ENCODE data around the gene FAM222A.

FAM222A gene

DNA sequence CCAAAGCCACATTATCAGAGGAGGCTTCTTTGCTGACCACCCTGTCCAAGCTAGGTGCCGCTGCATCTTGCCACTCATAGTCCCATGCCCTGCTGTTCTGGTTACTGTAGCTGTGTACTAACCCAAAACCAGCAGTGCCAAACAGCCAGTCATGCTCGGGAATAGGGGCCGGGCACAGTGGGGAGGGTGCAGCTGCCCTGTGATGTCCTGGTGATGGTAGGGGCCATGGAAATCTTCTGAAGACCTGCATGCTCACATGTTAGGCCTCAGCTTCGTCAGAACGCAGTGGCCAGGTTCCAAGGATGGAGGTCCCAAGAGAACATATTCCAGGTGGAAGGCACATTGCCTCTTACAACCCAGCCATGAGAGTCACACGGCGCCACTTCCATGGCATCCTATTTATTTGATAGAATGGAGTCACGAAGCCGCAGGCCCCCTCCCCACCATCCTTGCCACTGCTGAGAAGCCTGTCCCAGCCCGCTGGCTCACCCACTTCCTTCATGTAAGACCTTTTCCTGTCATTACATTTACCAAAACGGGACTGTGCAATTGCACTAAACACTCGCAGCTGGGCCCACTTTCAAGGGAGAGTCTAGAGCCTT is 48.5 kb downstream of the FAM222A start:
- no peak for DNase-seq

DNA sequence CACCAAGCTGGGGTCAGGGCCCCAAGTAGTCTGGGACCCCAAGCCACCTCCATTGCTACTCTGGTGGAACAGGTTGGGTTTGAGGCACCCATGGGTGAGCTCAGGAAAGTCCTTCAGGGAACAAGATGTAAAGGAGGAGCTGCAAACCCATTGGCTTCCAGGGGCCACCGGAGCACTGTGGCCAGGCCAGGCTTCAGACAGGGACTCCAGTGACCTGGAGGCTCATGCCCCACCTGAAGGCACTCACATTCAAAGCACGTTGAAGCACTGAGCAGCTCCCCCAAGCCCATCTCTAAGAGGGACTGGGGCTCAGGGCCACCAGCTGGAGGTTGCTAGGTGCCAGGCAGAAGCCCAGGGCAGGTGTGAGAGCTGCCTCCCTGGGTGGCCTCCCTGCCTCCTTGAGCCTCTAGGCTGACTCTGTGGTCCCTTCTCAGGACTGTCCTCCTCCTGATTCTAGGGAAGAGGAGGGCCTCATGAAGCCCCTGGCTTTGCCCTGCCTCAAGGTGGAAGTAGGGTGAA is 49.1 kb downstream of the FAM222A start:
- no peak for DNase-seq

DNA sequence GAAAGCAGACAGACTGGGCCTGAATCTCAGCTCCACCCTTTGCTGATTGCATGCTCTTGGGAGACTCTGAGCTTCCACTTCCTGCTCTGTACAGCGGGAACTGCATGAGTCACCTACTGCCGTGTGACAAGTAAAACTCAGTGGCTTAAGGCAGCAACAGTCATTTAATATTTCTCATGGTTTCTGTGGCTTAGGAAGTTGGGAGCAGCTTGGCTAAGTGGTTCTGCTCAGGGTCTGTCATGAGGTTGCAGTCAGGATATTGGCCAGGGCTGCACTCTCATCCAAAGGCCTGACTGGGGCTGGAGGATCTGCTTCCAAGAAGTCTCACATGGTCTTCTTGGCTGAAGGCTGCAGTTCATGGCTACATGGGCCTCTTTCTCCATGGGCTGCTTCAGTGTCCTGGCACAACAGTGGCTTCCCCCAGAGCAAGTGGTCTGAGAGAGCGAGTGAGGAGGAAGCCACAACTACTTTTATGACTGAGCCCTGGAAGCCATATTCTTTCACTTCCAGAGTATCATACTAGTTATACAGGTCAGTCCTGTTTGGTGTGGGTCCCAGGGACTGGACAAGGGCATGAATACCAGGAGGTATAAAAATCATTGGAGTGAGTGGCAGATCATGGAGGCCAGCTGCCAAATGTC is 49.7 kb downstream of the FAM222A start:
- DNase-seq: no peak

DNA sequence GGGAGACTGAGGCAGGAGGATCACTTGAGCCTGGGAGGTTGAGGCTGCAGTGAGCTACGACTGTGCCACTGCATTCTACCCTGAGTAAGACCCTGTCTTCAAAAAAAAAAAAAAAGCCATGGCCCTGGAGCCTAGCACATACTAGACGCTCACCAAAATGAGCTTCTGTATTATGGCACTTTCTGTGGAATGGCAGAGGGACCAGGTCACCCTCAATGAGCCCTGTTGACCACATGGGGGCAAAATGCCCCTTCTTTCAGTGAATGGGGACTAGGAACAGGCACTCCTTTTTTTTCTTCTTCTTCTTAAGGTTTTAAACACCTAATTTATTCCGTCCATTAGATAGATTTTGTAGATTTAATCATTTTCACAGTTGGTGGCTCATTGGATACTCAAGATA is 50.5 kb downstream of the FAM222A start:
- no peak for DNase-seq

DNA sequence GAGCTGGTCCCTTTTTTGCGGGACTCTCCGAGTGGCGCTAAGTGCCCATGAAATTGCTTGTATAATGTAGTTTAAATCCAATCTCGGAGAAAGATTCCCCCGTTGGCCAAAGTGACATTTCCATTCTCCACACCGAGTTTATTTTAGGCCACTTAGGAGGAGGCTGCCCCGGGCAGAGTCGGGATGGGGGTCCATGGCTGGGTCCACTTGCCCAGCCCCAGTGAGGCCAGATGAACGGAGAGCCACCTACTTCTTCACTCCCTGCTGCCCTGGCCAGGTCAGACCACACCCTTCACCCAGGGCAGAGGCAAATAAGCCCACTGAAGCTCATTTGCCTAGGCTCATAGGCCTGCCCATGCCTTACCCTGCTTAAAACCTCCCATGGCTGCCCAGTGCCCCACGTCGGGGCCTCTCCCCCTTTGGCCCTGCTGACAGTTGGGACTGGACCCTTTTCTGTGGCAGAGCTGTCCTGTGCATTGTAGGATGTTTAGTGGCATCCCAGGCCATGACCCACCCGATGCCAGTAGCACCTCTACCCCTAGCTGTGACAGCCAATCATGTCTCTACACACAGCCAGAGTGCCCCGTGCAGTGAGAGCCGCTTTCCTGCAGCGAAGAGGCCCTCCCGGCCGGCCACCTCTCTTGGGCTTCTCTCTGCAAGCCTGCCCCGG is 51.3 kb downstream of the FAM222A start:
- no peak for DNase-seq

DNA sequence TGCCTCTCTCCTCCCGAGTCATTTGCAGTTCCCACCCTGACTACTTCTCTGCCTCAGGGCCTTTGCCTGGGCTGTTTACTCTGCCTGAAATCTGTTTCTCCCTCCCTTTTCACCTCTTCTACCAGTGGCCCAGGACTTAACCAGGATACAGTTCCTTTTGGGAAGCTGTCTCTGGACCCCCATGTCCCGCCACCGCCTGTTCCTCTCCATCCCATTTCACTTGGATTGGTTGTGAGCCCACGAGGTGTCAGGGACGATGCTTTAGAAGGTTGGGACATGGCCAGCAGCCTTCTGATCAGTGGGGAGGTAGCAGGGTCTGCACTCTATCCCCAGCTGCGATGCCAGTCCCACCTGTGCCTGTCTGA is 51.8 kb downstream of the FAM222A start:
- no peak for DNase-seq

DNA sequence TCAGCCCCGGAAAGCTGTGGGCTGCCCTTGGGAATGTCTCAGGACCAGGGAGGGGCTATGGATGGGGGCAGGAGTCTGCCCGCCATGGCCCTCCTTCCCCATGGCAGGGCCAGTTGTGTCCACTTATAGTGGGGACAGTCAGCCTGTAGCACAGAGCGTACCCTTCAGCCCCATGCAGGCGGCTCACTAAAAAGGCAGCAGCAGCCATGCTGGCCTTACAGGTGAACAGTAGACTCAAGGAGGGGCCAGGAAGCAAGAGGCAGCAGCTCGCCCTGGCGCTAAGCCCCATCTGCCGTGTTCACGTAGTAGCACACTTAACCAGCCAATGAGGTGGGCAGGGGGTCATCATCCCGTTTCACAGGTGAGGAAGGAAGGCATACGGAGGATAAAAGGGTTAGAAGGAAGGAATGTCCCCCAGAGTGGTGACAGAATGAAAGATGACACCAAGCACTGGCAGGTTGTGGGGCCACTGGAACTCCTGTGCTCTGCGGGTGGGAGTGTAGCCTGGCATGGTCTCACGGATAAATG is 52.7 kb downstream of the FAM222A start:
- no peak for DNase-seq

DNA sequence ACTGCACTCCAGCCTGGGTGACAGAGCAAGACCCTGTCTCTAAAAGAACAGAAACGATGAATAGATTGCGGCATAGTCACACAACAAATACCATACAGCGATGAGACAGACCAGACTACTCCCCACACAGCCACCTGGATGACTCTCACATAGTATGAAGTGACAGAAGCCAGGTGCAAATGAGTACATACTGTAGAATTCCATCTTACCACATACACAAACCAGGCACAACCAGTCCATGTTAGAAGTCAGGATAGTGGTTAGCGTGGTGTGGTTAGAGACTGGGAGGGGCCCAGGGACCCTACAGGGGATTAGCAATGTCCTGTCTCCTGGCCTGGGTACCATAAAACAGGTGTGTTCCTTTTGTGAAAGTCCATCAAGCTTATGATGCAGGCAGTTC is 53.8 kb downstream of the FAM222A start:
- DNase-seq: no peak

DNA sequence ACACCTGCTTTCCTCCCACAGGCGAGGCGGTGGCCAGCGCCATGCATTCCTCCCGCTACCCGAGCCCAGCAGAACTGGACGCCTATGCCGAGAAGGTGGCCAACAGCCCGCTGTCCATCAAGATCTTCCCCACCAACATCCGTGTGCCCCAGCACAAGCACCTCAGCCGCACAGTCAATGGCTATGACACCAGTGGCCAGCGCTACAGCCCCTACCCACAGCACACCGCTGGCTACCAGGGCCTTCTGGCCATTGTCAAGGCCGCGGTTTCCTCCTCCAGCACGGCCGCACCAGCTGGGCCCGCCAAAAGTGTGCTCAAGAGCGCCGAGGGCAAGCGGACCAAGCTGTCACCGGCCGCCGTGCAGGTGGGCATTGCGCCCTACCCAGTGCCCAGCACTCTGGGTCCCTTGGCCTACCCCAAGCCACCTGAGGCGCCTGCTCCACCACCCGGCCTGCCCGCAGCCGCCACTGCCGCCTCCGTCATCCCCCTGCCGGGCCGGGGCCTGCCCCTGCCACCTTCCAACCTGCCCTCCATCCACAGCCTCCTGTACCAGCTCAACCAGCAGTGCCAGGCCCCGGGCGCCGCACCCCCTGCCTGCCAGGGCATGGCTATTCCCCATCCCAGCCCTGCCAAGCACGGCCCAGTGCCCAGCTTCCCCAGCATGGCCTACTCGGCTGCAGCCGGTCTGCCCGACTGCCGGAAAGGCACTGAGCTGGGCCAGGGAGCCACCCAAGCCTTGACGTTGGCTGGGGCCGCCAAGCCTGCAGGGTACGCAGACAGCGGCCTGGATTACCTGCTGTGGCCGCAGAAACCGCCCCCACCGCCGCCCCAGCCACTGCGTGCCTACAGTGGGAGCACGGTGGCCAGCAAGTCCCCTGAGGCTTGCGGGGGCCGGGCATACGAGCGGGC is 54.6 kb downstream of the FAM222A start:
- no peak for DNase-seq

DNA sequence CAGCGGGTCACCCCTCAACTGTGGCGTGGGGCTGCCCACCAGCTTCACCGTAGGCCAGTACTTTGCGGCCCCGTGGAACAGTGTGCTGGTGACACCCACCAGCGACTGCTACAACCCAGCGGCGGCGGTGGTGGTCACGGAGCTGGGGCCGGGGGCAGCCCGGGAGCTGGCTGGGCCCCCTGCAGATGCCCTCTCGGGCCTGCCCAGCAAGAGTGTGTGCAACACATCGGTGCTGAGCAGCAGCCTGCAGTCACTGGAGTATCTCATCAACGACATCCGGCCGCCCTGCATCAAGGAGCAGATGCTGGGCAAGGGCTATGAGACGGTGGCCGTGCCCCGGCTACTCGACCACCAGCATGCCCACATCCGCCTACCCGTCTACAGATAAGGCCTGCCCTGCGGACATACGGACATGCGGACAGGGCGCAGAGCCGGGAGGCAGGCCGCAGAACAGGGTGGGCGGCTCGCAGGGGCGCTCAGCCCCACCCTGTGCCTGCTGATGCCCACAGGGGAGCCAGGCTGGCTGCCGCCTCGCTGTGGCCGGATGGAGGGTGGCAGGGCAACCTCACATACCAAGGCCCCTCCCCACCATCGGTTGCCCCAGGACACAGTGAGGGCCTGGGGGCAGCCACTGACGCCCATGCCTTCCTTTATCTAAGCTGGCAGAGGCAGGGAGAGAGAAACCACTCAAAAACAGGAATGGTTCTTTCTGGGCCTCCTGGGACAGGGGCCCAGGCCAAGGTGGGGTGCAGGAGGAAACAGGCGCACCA is 55.5 kb downstream of the FAM222A start:
- no peak for DNase-seq

DNA sequence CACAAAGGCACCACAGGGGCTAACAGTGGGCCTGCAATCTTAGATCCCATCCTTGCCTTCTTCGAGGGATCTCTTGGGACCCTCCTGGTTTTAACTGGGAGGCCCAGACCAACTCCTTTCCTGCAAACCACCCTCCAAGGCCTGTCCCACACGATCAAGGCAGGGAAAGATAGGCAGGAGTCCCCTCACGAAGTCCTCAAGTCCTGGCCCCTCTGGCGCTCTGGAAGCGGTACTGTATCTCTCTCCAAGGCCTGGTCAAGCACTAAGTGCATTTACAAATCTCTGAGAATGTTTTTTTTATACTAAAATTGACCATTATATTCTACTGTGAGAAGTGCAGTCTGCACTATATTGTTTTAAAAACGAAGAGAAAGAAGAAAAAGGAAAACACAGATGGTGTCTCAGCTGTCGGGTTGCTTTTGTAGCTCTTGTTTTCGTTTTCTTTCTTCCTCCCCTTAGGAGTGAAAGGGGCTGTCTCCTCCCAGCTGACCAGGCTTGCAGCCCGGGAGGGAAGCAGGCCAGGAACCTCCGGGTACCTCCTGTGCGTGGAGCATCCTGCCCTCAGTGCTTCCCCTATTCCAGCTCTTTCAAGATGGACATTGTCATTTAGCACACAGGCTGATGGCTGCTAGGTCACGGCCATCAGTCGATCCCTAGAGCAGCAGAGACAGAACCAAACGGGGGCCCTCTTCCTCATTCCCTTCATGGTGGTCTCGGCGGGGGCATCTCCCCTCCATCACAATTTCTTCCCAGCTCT is 56.7 kb downstream of the FAM222A start:
- no peak for DNase-seq

DNA sequence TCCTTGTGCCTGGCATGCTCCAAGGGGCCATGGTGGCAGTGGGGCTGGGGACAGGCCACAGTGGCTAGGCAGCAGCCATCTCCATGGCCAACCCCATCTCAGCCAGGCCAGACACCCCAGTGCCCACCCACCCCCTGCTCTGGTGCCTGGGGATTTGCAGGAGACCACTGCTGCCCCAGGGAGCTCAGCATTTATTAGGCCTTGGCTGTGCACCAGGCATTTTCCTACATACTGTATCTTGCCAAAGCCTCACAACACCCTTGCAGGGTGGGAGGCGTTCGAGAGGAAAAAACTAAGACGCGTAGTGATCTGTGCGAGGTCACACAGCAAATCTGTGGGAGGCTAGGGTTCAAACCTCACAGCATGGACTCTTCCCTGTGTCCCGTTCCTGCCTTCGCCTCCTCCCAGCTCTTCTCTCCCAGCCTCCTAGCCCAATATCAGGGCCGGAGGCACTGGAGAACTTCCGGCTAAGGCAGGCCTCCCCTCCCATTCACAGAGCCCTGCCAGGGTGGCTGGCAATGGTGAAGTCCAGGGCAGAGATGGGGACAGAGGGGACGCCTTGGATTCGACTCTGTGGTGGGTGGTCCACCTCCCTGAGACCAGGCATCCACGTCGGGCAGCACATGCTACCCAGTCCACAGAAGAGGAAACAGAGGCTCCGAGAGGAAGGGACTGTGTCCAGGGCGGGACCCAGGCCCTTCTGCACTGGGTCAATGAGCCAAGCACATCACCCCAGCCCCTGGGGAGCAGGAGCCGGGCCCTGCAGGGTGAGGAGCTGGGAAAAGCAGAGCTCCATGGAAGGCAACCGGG is 57.4 kb downstream of the FAM222A start:
- no peak for DNase-seq

DNA sequence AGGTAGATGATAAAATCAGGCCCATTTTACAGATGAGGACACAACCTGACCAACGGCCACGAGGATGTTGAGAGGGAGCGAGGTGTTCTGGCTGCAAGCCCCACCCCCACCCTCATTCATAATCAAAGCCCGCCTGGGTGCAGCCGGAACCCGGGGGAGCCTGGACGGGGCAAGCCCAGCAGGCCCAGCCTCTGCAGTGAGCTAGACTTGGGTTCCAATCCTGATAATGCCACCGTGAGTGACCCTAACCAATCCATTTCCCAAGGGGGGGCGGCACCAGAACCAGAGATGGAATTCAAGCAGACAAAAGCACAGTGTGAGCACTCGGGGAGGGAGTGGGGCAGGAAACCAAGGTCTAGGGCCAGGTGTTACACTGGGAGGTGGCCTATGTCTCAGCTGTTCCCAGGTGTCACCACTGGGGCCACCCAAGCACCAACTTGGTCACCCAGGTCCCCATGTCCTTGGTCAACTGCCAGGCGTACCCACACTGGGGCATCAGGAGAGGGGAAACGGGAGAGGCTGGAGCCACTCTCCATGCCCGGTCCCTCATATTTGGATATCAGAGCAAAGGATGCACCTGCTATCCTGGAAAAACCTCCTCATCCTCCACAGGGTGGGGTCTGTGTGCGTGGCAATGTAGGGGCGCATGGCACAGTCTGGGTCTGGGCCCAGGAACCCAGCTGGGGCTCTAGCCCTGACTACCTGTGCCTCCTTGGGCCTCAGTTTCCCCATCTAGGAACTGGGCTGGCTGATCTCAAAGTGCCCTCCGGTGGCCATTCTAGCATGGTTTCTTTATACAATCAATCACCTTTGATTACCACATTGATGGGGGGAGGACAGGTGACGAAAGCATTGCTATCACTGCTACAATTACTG is 58.4 kb downstream of the FAM222A start:
- no peak for DNase-seq

DNA sequence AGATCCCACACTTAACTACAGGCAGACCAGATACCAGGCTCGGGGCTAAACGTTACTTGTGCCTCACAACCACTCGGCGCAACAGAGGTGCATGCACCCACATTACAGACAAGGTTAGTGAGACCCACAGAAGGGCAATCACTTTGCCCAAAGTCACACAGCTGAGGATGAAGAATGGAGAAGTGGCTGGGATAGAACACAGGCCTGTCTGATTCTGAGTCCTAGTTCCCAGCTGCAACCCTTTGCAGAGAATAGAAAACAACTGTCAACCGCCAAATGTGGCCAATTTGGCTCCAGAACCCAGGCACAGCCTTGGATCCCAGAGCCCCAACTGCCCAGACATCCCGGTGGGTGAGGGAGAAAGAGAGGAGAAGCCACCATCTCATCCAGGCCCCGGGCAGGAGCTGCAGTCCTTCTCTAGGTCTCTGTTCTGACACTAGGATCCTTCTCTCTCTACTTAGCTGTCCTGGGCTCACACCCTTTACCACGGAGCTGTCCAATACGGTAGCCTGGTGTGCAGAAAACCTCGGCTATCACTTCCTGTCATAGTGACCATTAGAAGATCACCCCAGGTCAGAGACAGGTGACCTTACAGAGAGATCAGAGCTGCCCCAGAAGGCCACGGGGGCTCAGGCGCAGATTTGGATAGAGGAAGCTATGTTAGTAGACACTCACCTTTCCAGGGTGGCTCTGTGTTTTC is 59.1 kb downstream of the FAM222A start:
- no peak for DNase-seq

DNA sequence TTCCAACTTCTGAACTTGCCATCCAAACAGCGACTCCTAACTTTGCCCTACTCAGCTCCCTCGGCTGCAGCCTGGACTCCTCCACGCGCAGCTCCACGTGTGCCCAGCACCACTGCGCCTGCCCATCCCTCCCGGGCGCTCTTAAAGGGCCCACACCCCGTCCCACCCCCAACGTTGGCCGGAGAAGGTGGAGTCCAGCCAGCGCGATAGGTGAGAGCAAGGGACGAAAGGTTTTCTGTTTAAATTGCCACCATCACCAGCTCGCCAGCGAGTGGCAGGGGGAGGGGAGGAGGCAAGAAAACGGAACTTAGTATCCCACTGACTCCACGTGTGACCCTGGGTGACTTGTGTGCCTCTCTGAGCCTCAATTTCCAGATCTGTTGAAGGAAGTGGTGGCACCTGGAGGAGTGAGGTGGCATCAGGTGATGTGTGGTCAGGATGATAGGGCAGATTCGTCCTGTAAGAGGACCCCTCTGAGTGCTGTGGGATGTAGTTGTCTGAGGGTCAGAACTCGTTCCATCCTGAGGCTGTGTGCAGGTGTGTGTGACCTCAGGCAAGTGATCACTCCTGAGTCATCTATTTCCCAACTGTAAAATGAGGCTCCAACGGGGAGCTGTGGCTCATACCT is 59.9 kb downstream of the FAM222A start:
- peak; percentile 37 for DNase-seq

DNA sequence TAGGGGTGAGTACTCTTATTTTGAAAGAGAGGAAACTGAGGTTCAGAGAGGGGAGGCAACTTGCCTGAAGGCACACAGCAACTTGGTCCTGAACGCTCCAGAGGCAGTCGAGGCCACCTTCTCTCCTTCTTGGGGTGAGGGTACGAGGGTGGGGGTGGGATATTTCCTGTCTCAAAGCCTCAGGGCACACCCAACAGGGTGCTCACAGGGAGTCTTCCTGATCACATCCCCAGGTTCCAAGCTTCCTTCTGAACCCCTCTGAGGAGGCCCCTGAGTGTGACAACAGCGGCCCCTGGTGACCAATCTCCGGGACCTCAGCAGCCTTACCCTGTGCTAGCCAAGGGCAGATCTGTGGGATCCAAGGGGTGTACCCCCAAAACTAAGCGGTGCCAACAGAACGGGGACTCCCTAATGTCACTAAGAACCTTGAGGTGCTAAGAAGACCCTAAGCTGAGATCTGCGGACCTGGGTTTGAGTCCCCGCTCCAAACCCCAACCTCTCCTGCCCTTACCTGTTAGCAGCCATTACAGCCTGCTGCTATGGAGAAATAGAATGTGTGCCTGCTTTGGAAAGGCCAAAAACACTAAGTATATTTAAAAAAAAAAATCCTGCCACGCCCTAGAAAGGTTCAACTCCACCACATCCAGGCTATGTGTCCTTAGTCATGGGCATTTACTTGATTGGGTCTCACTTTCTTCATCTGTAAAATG is 61.7 kb downstream of the FAM222A start:
- no peak for DNase-seq

DNA sequence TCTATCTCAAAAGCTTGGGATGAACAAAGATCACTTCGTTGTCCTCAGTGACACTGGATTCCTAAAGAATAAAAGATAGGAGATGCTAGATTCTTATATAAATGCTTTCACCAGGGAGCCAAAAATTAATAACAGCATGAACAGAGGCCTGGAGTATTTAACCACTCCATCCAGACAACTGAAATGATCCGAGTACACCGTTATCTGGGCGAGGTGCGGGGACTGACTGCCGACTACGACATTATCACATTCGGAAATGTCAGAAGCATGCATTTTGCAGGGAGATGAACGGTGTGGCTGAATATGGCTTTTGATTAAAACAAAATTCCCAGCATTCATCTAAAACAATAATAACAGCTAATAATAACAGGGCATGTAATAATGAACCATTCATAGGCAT is 63.0 kb downstream of the FAM222A start:
- no peak for DNase-seq

DNA sequence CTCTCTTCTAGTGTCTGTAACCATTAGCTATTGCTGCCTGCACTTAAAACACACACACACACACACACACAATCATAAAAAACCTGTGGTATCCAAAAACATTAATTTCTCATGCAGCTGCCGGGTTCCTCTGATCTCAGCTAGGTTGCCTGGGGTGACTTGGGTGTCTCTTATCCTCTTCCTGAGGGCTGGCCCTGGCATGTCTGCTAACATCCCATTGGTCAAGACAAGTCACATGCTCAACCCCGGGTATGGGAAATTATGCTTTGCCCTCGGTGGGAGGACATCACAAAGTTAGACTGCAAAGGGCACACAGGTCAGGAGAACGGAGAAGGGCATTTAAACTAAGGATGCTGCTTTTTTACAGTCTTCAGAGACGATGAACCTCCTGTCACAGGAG is 63.9 kb downstream of the FAM222A start:
- no peak for DNase-seq

All from cortex of kidney (tissue), 1 donor.